ENCODE results near the gene TPCN2.

DNA sequence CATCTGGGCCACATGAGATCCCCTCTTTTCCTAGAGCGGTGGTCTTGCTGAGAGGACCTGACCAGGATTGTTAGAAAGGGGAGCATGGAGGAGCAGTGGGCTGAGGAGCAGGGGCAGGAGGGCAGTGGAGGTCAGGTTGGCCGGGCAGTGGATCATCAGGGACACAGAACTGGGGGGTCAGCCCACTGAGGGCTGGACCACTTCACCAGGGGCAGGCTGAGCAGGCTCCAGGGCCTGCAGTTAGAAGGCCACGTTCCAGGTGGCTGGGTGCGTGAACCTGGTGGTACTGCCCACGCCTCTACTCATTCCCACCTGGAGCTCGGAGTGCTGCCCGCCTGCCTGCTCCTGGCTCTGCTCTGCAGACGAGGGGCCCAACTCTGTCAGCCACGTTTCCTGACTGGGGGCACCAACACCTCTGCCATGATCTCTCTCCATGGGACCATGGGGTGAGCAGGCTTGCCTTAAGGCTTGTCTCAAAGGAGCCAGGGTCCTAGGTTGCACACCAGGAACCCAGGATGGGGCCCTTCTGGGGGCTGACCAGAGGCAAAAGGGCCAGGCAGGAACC, 45.3 kb upstream of the TPCN2 start:
- TF ChIP-seq POLR2A (IDR thresholded peaks at IDR 0.05; ENCODE audit: low read depth, low read length) = no peak
- no peak for TF ChIP-seq POLR2AphosphoS5 (IDR thresholded peaks at IDR 0.05; ENCODE audit: low read depth, low read length)
